ENCODE measurements around the gene B3GLCT. TPM values are rescaled to one million over a fixed set of nuclear protein-coding genes. Genes with fewer than 3 reads are reported as not detected.

The B3GLCT gene
- 1 to 10 TPM; 2.8 to 3.1 TPM for total RNA-seq

DNA sequence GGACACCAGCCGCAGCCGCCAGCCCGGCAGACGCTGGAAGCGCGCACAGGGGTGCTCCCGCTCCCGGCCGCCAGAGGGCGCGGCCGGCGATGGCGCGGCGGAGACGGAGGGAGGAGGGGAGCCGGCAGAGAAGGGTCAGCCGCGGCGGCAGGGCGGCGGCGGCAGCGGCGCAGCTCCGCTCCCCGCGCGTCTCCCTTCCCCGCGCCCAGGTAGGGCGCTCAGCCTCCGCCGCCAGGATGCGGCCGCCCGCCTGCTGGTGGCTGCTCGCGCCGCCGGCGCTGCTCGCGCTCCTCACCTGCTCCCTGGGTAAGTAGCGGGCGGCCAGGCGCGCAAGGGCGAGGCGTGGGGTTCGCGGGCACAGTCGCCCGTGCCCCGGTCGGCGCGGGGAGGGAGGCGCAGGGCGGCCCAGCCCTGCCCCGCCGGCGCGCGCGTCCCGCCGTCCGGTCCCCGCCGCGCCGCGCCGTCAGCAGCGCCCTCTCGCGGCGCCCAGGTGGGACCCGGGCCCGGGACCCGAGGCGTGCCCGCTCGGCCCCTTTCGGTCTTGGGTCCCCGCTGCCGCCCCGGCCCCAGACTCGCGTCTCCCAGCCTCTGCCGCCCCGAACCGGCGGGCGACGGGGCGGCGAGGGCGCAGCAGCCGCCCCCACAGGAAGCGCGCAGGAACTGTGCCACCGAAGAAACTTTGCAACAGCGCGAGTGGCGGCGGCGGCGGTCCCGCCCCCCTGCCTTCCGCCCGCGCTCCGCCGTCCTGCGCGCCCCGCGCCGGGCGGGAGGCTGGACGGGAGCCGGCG, at the start of gene B3GLCT:
B3GLCT (plus strand) TSS at position 127 of the 788 bp plus-strand sequence; CDS start at position 237, 110 bp downstream.
- H3K27ac ChIP-seq = peak within 1 kb of the TSS; percentile 98
- H3K4me3 ChIP-seq = peak within 1 kb of the TSS; percentile 71
- no peaks in the 10 kb centered on the region for H3K36me3 ChIP-seq
- TF ChIP-seq CTCF (IDR thresholded peaks at IDR 0.05) = peak; percentile 62
- peak within 1 kb of the TSS; percentile 76 to 94 for H3K9ac ChIP-seq (ENCODE audit: low read depth in 2 of 2, low read length in 2 of 2)
- DNase-seq = peak; percentile 81
- H3K4me1 ChIP-seq = no peaks in the 10 kb centered on the region
- no peaks in the 10 kb centered on the region for H3K9me3 ChIP-seq
- H3K27me3 ChIP-seq = no peaks in the 10 kb centered on the region
- intact Hi-C loops (cut with DNase I) = loop anchor here (2.0 kb wide), 1 partner anchor 37 kb away; no protein-coding TSS in a partner anchor

DNA sequence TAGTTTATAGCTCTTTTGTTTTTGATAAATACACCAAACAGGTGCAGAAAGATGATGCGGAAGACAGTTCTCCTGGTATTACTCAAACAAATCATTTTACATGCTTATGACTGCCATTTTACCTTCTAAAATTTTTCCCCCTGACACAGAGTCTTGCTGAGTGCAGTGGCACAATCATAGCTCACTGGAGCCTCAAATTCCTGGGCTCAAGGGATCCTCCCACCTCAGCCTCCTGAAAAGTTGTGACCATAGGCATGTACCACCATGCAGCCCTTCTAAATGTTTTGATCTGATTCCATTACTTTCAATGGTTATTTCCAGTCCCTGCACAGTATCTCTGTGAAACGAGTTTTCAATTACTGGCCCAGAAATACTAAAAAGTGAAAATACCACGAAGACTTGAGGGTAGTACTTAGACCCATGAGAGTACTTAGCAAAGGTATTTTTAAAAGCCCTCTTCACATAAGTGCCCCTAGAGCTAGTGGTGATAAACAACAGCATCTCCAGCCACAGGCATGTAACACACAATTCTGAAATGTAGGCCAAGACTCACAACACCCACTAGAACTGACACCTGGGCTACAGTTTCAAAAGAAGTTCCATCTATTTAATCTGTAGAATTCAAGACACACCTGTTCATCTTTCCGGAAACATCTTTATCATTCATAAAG, 49.3 kb upstream of the B3GLCT start:
- intact Hi-C loops (cut with DNase I) = no loop called here
- H3K9ac ChIP-seq (ENCODE audit: low read depth in 2 of 2, low read length in 2 of 2) = no peak overlapping the region

DNA sequence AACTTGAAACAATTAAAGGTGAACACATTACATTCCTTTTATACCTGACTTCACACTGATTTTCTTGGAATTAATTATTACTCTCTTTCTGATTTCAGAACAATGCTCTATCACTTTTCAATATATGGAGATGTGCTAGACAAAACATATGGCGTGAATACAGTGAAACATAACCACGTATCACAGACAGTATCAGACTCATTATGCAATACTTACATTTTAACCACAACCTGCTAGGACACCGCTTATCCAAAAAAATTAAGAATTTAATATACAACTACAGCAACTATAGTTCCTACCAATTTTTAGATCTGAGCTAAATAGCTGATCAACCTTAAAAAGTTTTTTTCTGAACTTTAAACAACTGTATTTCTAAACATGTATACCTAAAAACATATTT, 47.9 kb upstream of the B3GLCT start:
- peaks cover 10% of the 10 kb centered on the region for H3K36me3 ChIP-seq
- intact Hi-C loops (cut with DNase I) = no loop called here

More for the DNA sequence above, 49.3 kb upstream of the B3GLCT start:
- no peak for DNase-seq
- TF ChIP-seq CTCF (IDR thresholded peaks at IDR 0.05) = no peak
- no peak overlapping the region for H3K4me3 ChIP-seq
- H3K4me1 ChIP-seq = no peaks in the 10 kb centered on the region
- H3K9me3 ChIP-seq = no peaks in the 10 kb centered on the region
- H3K27me3 ChIP-seq = no peaks in the 10 kb centered on the region
- H3K27ac ChIP-seq = no peak overlapping the region
- peaks cover 10% of the 10 kb centered on the region for H3K36me3 ChIP-seq

DNA sequence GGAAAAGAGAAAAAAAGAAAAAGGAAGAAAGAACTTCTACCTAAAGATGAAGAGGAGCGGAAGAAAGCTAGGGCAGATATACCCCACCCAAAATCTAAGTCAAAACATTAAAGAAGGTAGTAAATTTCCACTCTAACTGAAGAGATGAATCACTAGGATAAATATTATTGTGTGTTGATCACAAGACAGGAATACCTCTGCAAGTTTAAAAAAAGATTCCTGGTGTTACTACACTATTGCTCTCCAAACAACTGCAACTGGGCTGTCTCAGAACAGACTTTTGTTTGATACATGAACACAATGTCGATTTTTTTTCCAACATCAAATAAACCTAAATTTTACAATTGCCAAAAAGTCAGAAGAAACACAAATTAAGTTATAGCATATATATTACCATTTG, 44.8 kb upstream of the B3GLCT start:
- Histone ChIP-seq H3K27ac (no peak overlapping the region), H3K36me3 (peaks cover 10% of the 10 kb centered on the region), H3K9me3 (no peaks in the 10 kb centered on the region), H3K9ac (ENCODE audit: low read depth in 2 of 2, low read length in 2 of 2) (no peak overlapping the region), H3K4me3 (no peak overlapping the region), H3K27me3 (no peaks in the 10 kb centered on the region), H3K4me1 (no peaks in the 10 kb centered on the region)
- TF ChIP-seq CTCF (IDR thresholded peaks at IDR 0.05) = no peak
- DNase-seq = no peak
- intact Hi-C loops (cut with DNase I) = no loop called here

More for the DNA sequence above, 47.9 kb upstream of the B3GLCT start:
- Histone ChIP-seq H3K9ac (ENCODE audit: low read depth in 2 of 2, low read length in 2 of 2) (no peak overlapping the region), H3K27ac (no peak overlapping the region), H3K27me3 (no peaks in the 10 kb centered on the region), H3K4me1 (no peaks in the 10 kb centered on the region), H3K4me3 (no peak overlapping the region), H3K9me3 (no peaks in the 10 kb centered on the region)
- TF ChIP-seq CTCF (IDR thresholded peaks at IDR 0.05) = no peak
- no peak for DNase-seq

DNA sequence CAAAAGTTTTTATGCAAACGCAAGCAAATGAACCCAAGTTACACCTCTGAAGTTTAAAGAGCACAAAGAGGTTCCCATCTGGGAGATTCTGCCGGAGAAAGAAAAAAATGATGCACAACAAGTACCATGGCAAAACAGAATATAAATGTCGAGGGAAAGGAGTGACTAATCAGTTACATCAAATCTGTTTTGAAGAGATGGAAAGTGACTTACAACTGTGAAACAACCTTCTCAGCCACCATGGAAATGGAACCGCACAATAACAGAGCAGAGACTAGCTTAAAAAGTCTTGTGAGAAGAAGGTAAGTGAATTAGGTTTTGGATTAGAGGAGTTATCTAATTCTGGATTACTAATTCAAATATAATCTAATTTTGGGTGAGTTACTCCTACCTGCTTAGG, 40.5 kb upstream of the B3GLCT start:
- Histone ChIP-seq H3K36me3 (no peaks in the 10 kb centered on the region), H3K9ac (ENCODE audit: low read depth in 2 of 2, low read length in 2 of 2) (no peak overlapping the region), H3K27me3 (no peaks in the 10 kb centered on the region), H3K9me3 (no peaks in the 10 kb centered on the region), H3K27ac (no peak overlapping the region), H3K4me3 (no peak overlapping the region), H3K4me1 (no peaks in the 10 kb centered on the region)
- no peak for DNase-seq
- intact Hi-C loops (cut with DNase I) = no loop called here
- no peak for TF ChIP-seq CTCF (IDR thresholded peaks at IDR 0.05)

Measured in colonic mucosa (tissue), 4 donors.